SIG-M5 treated with dmso at 0.1 percent for 504 hours (cell line): ENCODE results near the gene EIF1AY.
"Not testable (repeated sequence)": the region's sequence is repeated elsewhere in the genome, so short reads cannot be mapped to it uniquely, and the experiment has no call there.

ENCODE experiments used
- DNase-seq: peaks from one replicate; lab custom pipeline; 2025; ENCODE audit not compliant: unreplicated experiment; lab: John Stamatoyannopoulos, UW

EIF1AY gene, protein sequence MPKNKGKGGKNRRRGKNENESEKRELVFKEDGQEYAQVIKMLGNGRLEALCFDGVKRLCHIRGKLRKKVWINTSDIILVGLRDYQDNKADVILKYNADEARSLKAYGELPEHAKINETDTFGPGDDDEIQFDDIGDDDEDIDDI

DNA sequence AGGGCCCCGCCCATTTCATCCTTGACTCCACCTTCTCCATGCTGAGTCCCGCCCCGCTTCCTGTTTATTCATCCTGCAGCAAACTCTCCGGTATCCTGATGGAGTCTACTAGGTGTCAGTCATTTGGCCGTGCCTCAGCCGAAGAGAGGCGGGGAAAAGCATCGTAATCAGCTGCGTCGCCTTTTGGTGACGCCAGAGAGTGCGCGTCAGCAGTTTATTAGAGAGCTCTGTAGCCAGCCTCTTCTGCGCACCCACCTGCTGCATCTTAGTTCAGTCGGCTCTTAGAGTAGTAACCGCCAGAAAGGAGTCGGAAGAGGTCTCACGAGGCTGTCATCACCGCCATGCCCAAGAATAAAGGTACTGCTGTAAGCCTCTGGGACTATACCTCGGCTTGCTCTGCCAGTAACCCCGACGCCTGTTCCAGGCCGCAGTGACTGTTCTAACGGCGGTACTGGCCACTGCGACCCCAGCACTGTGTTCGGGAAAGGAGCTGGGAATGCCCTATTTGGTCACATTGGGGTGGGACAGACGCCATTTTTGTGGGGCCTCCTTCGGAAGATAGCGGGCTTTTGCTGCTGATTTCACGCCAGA, at the start of gene EIF1AY:
Gene EIF1AY (plus strand): TSS at position 246 of the 591 bp plus-strand sequence. CDS start 96 bp downstream, at position 342.
- no peak for DNase-seq

DNA sequence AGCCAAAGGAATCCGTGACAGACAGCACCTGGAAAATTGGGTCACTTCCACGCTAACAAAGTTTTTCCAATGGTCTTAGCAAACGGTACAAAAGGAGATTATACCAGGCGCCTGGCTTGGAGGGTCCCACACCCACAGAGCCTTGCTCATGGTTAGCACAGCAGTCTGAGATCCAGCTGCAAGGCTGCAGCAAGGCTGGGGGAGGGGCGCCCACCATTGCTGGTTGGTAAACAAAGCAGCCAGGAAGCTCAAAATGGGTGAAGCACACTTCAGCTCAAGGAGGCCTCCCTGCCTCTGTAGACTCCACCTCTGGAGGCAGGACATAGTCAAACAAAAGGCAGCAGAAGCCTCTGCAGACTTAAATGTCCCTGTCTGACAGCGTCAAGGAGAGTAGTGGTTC, 47.1 kb upstream of the EIF1AY start:
- DNase-seq: no peak

DNA sequence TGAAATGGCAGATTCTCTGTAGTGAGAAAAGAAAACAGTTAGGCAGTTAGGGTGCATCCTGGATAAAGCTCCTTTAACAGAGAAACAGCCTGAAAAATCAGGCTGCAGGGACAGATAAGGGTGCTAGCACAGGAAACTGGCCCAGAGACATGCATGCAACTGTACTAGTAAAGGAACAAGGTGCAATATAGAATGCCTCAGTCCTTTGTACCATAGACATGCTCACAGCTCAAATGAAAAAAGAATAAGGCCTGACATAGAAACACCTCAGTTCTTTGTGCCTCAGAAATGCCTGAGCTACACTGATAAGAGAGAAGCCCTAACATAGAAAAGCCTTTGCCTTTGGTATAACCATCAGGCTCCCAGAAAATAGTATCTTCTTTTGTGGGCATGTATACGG, 37.4 kb upstream of the EIF1AY start:
- no peak for DNase-seq

DNA sequence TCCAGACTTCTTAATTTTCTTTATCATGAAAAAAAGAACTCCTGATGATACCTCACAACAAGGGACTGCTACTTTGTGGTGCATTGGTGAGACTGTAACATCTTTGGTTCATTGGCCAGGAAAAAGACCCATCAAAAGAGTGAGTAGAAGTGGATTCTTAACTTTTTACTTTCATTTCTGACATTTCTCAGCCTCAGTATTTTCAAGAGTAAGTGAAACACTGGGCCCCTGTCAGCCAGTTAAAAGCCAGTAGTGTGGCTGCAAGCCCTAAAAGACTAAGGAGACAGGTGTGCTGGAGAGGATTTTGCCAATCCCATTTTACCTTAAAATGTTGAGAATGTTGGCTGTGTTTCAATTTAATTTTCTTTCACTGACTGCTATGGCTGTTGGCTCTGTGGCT, 36.6 kb upstream of the EIF1AY start:
- no peak for DNase-seq

DNA sequence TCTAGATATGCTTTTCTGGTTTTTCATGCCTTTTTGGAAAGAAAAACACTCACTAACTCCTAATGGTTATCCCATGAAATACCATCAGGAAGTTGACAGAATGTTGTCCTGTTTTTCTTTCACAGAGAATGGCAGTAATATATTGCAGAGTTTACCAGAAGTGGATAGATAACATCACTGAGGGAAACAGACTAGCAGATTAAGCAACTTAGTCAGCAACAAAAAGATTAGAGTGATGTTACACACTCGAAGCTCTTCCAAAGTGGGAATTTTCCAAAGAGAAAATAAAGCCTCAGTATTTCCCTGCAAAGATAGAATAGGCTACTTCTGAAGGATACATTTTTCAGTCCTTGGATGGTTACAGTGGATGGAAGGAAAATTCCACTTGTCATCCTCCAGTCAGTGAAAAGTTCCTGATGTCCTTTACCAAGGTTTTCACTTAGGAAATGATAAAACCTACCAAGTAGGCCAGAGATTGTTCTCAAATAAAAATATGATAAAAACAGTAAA, 31.1 kb upstream of the EIF1AY start:
- no peak for DNase-seq

DNA sequence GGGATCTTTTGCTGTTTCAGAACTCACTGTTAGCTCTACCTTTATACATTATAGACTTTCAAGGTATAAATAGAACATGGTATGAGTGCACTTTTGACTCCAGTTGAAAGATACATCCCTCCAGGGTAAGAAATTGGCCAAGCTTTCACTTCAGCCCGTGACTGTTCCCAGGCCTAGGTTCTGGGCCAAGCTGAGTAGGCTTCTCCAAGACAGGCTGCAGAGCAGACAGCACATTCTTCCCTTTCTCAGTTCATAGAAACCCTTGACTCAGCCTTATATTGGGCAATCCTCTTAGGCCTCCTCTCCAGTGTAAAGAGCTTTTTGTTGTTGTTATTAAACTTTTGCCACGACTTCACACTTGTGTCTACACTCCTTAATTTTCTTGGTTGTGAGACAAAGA, 29.5 kb upstream of the EIF1AY start:
- no peak for DNase-seq

DNA sequence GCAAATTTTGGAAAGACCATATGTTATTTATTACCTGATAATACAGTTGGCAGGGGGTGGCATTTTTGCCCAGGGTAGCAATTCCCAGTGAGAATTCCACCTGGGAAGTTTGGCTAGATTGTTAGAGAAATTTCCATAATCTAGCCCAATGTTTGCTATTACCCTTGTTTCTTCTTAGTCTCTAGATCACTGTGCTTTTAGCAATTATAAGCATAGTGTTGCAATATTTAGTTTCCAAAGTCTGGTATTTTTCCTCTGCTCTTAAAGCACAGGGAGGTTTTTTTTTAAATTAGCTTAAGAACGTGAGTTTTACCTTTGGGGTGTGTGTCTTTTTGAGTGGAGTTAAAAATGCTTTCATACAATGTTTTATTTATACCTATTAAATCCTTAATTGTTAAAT, 26.3 kb upstream of the EIF1AY start:
- DNase-seq: no peak

DNA sequence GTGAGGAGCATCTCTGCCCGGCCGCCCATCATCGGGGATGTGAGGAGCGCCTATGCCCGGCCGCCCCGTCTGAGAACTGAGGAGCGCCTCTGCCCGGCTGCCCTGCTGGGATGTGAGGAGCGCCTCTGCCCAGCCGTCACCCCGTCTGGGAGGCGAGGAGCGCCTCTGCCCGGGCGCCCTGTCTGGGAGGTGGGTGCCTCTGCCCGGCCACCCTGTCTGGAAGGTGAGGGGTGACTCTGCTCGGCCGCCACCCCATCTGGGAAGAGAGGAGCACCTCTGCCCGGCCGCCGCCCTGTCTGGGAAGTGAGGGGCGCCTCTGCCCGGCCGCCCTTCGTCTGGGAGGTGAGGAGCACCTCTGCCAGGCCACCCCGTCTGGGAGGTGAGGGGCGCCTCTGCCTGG, 23.7 kb upstream of the EIF1AY start:
- DNase-seq: no peak

DNA sequence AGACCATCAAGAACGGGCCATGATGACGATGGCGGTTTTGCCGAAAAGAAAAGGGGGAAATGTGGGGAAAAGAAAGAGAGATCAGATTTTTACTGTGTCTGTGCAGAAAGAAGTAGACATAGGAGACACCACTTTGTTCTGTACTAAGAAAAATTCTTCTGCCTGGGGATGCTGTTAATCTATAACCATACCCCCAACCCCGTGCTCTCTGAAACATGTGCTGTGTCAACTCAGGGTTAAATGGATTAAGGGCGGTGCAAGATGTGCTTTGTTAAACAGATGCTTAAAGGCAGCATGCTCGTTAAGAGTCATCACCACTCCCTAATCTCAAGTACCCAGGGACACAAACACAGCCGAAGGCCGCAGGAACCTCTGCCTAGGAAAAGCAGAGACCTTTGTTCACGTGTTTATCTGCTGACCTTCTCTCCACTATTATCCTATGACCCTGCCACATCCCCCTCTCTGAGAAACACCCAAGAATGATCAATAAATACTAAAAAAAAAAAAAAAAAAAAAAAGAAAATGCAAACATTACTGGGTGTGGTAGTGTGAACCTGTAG, 22.7 kb upstream of the EIF1AY start:
- DNase-seq: not testable (repeated sequence)

DNA sequence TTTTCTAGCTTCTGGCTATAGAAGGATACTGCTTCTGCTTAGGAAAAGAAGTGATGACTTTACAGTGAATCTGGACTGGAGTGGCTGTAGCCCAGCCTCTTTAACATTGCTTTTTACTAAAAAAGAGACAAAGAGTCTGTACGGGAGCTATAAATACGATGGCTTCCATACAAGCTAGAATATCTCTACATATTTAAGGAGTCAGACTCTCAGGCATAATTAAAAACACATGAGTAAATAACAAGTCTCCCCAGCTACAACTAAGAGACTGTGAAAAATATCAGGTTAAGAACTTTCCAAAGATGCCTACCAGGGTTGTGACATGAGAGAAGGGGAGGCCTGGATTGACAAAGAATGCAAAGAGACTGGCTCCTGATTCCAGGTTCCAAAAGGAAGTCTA, 19.8 kb upstream of the EIF1AY start:
- DNase-seq: no peak

DNA sequence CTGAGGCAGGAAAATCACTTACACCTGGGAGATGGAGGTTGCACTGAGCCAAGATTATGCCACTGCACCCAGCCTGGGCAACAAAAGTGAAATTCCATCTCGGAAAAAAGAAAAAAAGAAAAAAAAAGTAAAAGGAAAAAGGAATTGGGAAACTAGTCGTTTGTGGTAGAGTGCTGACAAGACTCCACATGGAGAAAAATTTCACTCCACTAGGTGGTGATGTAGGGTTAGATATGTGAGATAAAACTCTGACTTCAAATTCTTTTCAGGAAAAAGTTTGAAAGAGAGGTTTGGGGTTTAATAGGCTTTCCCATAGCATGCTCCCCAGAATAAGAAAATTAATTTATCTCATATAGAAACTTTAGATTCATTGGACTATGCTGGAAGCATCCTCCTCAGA, 16.9 kb upstream of the EIF1AY start:
- DNase-seq: no peak

DNA sequence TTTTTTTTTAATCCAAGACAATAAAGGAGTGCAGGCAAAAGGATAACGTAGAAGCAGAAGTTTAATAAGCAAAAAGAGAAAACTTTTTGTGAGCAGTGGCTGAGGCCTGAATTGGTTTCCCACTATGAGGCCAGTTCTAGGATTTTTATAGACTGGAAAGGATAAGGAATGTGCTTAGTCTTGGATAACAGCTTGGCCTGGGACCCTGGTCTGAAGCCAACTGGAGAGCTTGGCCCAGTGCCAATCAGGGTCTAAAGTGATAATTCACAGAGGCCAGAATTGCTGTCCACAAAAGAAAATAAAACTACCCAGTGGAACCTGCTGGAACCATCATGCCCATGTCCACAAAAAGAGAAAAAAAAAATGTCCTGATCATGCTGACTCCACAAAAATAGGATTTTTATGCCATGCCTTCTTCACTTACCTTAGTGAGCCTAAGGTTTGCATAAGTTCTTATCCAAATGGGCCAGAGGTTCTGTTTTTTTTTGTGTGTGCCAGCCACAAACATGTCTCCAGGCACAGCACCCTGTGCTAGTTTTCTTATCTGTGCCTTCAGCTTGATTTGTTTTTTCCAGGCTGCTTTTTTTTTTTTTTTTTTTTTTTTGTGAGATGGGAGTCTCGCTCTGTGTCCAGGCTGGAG, 15.6 kb upstream of the EIF1AY start:
- DNase-seq: no peak

DNA sequence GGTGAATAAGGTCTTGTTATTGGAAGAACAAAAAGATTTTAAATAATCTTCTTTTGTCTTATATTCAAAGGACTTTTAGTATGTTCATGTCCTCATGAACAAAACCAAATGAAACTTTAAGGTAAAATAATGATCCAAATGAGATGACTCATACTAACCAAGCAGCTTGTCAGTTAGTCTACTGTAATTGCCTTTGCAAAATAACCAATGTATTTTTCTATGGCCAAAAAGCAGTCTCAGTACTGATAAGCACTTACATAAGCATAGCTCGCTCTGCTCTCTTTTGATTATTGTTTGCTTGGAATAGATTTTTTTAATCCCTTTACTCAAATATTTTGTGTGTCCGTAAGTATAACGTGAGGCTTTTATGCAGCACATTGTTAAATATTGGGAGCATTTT, 4.3 kb upstream of the EIF1AY start:
- DNase-seq: no peak

DNA sequence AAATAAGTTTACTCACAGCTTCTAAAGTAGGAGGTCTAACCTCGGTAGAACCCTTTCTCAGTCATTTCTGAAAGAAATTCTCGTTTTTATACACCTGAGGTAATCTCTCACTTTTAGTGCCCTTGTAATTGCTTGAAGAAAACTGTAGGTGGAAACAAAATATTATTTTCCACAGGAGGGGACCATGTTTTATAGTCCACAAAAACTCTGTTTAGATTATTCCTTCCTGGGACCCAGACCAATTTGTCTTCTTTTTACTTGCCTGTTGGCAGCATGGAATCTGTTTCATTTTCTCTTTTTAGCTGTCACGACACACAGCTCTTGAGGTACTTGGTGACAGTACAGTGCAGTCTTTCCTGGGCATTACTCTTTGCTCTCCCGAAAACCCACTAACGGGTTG, 930 bp downstream of the EIF1AY start:
- no peak for DNase-seq

DNA sequence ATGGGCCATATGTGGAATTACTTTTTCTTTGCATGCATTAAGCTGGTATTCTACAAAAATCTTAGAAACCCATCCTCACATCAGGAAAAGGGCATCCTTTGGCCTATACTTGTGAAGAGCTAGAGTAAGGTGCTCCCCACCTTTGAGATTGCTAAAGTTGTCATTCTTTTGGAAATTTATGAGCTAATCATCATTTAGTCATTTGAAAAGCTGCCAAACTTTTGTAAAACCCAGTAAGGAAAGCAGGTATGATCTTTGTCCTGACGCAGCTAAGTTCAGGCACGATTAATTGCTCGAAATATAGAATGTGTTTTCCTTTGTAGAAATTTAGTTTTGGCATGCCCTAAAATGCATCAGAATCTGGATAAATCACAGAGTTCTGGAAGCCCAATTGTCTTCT, 2.6 kb downstream of the EIF1AY start:
- no peak for DNase-seq

DNA sequence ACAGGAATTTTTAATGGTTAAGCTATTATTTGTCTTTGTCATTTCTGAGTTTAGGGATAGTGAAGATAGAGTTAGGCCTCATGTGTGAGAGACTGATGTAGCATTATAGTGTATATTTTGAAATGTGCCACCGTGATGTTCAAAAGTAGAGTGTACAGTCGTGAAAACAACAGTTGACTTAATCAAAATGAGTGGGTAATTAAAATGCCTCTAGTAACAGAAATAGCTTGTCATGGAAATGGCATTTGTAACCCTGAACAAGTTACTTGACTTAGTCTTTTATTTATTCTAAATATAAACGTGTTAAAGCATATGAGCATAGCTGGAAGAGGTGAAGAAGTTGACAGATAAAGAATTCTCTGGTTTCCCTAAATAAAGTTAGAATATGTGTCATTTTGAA, 6.1 kb downstream of the EIF1AY start:
- no peak for DNase-seq

DNA sequence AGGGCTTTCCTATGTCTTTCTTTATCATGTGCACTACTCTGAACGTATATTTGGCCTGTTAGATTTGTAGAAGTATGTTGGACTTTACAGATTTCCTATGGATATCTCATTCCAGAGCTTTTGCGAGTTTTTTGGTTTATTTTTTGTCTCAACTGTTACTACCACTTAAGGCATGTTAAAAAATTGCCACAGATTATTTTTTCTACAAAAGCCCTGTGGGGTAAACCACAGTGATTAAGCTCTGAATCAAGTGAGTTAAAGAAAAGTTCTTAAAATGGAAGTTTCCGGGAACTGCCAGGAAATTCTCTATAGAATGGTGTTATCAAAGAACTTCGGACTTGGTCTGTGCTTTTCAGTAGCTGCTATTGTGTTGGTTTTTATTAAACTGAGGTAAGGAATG, 10.6 kb downstream of the EIF1AY start:
- no peak for DNase-seq
